Activated CD4-positive, alpha-beta T cell treated with anti-CD3 and anti-CD28 coated beads, Interleukin-2, Interleukin-6, amounts not matched to agents 100 ng/mL and 50 ng/mL, durations not matched to agents 16 hours and 8 hours (primary cell): ENCODE measurements around the gene ACADL.
"Not testable (repeated sequence)": the region's sequence is repeated elsewhere in the genome, so short reads cannot be mapped to it uniquely, and the experiment has no call there.

Experiments
- DNase-seq: peaks from one replicate; pipeline ENCODE4 v3.0.0-alpha.2; 2020

Gene ACADL

DNA sequence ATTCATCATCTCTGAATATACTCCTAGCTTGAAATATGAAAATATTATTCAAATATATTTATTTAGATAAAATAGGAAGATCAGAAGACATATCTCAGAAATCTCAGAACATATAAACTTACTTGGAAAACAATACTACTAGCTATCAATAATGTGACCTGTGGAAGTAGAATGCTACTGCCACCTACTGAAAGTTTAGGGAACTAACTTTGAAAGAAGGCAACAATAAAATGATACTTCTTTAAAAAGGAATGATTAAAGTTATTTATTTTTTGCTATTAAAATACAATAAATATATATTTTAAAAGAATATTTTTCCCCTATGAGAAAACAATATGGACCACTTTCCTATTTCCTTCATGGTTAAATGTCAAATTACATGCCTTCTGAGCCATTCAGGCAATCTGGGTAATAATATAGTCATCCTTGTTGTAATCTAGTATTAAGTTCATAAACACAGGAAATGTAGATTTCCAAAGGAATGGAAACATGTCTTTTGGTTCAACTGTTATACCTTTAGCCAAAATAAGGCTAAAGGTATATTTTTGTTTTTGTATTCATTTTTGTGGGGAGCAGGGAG, 26.0 kb downstream of the ACADL start:
- peak; percentile 36 for DNase-seq

- DNase-seq, result no peak
Observed at GRCh38 chr2:210198326-210198725, 26.9 kb downstream of the ACADL start.

DNA sequence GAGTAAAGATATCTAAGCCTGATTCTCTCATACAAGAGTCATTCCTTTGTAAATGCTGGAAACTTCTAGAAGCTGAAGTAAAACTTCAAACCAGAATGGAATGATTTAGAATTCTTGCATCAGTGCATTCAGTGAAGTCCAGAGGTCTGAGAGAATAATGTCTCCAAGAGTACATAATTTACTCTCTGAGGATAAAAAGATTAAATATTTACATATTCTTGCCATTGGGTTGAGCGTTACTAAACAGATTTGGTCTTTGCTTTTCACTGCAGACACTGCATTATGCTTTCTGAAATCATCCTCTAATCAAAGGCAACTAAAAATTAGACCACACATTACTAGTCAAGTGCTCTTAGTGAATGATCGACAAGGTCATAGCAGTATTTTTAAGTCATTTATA, 27.5 kb downstream of the ACADL start:
- DNase-seq, result no peak

GRCh38 chr2:210195101-210195852, 30.0 kb downstream of the ACADL start:
- DNase-seq, result peak; percentile 41

GRCh38 chr2:210190345-210190744, 34.9 kb downstream of the ACADL start:
- DNase-seq, result no peak

GRCh38 chr2:210189452-210190138, 35.7 kb downstream of the ACADL start:
- DNase-seq, result no peak

DNA sequence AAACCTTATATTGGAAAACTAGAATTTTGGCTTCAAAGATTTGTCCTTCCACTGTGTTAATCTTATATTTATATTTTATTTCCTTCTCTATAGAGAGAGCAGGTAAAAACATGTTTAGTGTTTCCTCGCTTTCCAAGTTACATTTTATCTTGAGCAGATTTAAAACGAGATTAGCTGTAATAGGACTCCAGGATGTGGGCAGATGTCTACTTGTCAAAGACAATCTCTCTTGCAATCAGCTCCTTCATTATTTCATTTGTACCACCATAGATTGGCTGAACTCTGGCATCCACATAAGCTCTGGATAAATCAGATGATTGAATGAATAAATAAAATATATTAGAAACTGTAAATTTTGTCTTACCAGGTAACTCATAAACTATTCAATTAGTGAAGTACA, 36.5 kb downstream of the ACADL start:
- no peak for DNase-seq

DNA sequence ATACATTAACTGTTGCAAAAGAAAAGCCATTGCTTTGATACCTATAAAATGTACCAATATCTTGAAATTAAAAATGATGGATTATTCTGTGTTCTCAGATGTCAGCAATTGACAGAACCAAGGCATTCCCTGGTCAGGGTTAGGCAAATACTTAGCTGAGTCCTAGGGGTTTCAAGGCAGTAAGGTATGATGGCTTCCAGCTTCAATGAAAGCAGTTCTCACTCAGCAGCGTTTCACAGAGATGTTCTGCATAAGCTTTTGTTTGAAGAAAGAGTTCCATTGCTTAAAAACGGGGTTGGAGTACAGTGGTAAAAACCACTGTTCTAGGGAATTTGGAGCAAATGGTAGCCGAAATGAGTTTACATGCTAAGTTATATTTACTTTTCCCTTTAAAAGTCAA, 37.1 kb downstream of the ACADL start:
- no peak for DNase-seq

DNA sequence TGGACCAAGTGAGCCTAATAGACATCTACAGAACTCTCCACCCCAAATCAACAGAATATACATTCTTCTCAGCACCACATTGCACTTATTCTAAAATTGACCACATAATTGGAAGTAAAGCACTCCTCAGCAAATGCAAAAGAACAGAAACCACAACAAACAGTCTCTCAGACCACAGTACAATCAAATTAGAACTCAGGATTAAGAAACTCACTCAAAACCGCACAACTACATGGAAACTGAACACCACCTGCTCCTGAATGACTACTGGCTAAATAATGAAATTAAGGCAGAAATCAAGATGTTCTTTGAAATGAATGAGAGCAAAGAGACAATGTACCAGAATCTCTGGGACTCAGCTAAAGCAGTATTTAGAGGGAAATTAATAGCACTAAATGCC, 41.3 kb downstream of the ACADL start:
- peak; percentile 47 for DNase-seq

DNA sequence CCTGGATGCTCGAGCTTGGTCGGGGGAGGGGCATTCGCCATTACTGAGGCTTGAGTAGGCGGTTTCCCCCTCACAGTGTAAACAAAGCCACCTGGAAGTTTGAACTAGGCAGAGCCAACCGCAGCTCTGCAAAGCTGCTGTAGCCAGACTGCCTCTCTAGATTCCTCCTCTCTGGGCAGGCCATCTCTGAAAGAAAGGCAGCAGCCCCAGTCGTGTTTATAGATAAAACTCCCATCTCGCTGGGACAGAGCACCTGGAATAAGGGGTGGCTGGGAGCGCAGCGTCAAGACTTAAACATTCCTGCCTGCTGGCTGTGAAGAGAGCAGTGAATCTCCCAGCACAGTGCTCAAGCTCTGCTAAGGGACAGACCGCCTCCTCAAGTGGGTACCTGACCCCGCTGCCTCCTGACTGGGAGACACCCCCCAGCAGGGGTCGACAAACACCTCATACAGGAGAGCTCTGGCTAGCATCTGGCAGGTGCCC, 43.6 kb downstream of the ACADL start:
- peak; percentile 15 for DNase-seq

DNA sequence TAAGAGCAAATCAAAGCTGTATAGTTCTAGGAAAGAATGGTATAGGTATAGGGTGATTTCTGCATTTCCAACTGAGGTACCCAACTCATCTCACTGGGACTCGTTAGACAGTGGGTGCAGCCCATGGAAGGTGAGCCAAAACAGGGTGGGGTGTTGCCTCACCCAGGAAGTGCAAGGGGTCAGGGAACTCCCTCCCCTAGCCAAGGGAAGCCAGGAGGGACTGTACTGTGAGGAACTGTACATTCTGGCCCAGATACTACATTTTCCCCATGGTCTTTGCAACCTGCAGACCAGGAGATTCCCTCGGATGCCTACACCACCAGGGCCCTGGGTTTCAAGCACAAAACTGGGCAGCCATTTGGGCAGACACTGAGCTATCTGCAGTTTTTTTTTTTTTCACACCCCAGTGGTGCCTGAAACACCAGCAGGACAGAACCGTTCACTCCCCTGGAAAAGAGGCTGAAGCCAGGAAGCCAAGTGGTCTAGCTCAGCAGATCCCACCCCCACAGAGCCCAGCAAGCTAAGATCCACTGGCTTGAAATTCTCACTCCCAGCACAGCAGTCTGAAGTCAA, 44.1 kb downstream of the ACADL start:
- not testable (repeated sequence) for DNase-seq

- no peak for DNase-seq
Observed at GRCh38 chr2:210180477-210180876, 44.8 kb downstream of the ACADL start.

DNA sequence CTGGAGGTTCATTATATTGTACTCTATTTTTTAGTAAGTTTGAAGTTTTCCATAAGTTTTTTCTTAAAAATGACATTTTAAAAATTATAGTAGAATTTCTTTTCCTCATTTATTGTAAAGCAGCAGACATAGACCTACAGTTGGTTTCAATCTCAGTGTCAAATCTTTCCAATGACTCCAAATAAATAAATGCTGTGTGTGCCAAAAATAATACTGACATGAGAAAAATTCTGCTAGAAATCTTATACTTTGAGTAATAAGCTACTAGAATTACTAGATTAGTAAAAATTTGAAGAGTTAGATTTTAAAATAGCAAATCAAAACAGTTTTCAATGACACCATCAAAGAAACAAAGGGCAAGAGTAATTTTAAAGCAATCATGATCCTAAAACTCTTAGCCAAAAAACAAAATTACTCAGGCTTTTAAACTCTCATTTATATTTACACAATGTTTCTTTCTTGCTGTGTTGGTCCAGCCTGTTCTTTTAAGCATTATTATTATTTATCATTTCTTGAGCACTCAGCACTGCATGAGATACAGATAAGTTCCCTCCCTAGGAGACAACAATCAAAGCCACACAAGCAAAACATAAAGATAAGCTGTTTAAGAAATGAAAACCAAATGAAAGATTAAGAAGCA, 45.8 kb downstream of the ACADL start:
- DNase-seq, result no peak

GRCh38 chr2:210177769-210178168, 47.5 kb downstream of the ACADL start:
- DNase-seq, result no peak

DNA sequence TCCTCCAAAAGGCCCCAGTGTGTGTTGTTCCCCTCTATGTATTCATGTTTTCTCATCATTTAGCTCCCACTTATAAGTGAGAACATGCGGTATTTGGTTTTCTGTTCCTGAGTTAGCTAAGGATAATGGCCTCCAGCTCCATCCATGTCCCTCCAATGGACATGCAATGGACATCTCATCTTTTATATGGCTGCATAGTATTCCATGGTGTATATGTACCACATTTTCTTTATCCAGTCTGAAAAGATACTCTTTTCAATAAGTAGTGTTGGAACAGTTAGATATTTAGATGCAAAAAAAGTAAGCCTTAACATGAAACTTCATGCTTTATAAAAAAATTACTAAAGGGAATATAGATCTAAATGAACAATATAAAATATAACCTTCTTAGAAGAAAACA, 48.1 kb downstream of the ACADL start:
- DNase-seq, result not testable (repeated sequence)

- DNase-seq, result no peak
Observed at GRCh38 chr2:210174086-210174485, 51.2 kb downstream of the ACADL start.

- DNase-seq, result no peak
Observed at GRCh38 chr2:210172219-210172575, 53.0 kb downstream of the ACADL start.

DNA sequence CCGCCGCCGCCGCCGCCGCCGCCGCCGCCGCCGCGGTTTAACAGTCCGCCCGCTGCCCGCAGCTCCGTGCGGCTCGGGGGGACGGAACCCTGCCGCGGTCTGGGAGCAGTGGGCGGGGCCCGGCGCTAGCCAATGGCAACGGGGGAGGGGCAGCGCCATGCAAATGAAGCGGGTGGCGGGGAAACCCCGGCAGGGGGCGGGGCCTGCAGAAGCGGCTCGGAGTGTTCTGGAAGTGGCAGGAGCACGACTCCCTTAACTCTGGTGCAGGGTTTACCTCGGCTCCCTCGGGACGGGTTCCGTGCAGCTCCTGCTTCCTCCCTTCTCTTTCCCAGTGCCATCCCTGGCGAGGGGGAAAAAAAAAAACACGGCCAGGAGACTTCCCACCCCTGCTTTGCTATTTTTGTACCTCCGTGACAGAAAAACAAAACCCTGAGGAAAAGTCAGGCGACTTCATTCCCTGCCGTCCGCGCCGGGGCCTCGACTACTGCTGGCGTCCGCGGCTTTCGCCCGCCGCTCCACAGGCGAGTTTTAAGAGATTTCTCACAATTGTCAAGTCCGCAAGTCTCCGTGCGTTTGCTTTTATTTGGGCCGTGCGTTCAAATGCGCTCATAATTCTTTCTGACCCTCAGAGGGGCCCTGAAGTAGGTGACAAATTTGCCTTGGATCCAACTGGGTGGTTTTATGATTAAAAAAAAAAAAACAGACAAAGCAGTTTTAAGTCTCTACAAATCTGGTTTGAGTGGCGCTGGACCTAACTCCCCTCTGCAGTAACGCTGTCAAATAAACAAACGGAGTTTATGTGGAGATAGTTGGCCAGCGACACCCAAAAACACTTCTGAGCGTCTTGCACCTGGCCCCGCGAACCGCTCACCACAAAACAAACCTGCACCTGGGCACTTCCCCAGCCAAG, 53.7 kb downstream of the ACADL start, which contains the start of gene KANSL1L:
Gene KANSL1L, minus strand, starts transcription at position 101 of the 910 bp plus-strand sequence. CDS start 16,827 bp downstream, outside the sequence.
- peak; percentile 97 for DNase-seq

GRCh38 chr2:210170446-210171303, 54.6 kb downstream of the ACADL start:
- DNase-seq, result peak; percentile 97

DNA sequence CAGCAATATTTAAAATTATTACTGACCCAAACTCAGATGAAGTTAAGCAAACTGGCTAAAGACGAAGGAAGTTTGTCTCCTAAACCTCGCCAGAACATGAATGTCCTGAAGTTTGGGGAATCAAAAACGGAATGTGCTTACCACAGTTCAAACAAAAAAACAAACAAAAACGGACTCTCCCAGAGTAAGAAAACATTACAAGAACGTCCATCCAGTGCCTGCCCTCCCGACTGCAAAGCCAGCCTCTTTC, 55.1 kb downstream of the ACADL start:
- DNase-seq, result no peak

DNA sequence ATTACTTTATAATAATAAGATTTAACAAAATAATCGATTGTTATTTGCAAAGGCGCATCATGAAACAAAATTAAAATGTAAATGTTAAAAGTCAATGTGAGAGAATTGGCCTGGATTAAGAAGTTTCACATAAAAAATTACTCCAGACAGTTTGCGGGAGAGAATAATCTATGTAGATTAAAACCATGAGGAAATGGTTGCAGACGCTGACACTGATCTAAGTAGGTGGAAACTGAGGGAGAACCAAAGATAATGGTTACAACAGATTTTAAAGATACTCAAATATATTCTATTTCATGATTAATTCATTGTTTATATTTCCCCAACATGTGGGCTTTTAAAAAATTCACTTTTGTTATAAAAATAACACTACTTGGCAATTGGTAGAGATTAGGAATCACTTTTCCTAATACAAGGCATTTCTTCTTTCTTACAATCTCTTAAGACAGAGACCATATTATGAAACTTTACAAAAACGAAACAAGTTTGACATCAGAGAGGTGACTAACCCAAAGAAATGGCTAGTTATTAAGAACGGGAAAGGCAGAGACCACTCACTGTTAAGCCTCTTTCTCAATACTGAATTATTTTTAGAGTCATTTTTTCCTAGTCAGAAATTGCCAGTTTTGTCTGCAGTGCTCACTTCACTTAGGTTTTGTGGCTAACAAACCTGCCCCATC, 55.6 kb downstream of the ACADL start:
- DNase-seq, result peak; percentile 54
